NB4 (cell line): ENCODE data around the gene TSPAN32.

ENCODE experiments used
- CTCF ChIP-seq: IDR thresholded peaks from one replicate; pipeline ENCODE4 v1.5.1; 2012; ENCODE audit warnings: low read depth, low read length
- MAX ChIP-seq: IDR thresholded peaks from 2 replicates; pipeline ENCODE4 v1.6.1; 2011; ENCODE audit warnings: low read depth, low read length
- MYC ChIP-seq: IDR thresholded peaks from 2 replicates; pipeline ENCODE4 v1.6.1; 2011; ENCODE audit warnings: low read depth, low read length
- POLR2A ChIP-seq: IDR thresholded peaks from 2 replicates; pipeline ENCODE4 v1.6.1; 2011; ENCODE audit warnings: mild to moderate bottlenecking; ENCODE audit not compliant: insufficient read length; ENCODE audit errors: extremely low read depth

GRCh38 chr11:2298795-2299761, 2.7 kb upstream of the TSPAN32 start:
- no peak for TF ChIP-seq POLR2A
- no peak for TF ChIP-seq CTCF
- no peak for TF ChIP-seq MAX
- TF ChIP-seq MYC: no peak
